K562 (cell line): ENCODE data around the gene PRKCE. TPM values are rescaled to one million over a fixed set of nuclear protein-coding genes. Genes with fewer than 3 reads are reported as not detected.
A peak's percentile ranks its signal among the peaks of the same experiment; 100 is the strongest.

Experiments used
- BHLHE40 ChIP-seq: IDR thresholded peaks from 2 replicates; pipeline ENCODE4 v1.6.1; 2011; ENCODE audit warnings: low read length, improper control_type of control experiment
- CHD1 ChIP-seq: fragments of 200-600 bp; sonication (generic); IDR thresholded peaks from one replicate; pipeline ENCODE4 v1.6.1; 2012; ENCODE audit warnings: mild to moderate bottlenecking, moderate library complexity, low read length, inconsistent platforms
- FOXP4 ChIP-seq: sonication (generic); formaldehyde crosslinking; IDR thresholded peaks from 2 replicates; pipeline ENCODE4 v1.8.0; 2022; ENCODE audit warnings: mild to moderate bottlenecking, missing genetic modification reagents, borderline replicate concordance
- HDAC2 ChIP-seq: fragments of 450-650 bp; IDR thresholded peaks from 2 replicates; pipeline ENCODE4 v1.6.1; 2016; ENCODE audit warnings: mild to moderate bottlenecking
- HINFP ChIP-seq: fragments of 450-650 bp; conservative IDR thresholded peaks from 2 replicates; pipeline ENCODE4 v1.6.1; 2016; ENCODE audit warnings: missing genetic modification characterization, low read depth, mild to moderate bottlenecking, control low read depth, missing compliant biosample characterization
- HMGN3 ChIP-seq: IDR thresholded peaks from 2 replicates; pipeline ENCODE4 v1.6.1; 2011; ENCODE audit warnings: borderline replicate concordance, low read depth, mild to moderate bottlenecking, mixed read lengths, low read length; ENCODE audit not compliant: insufficient read length; ENCODE audit errors: extremely low read depth
- NFIC ChIP-seq: fragments of 450-650 bp; IDR thresholded peaks from 2 replicates; pipeline ENCODE4 v1.6.1; 2017; ENCODE audit warnings: mild to moderate bottlenecking, inconsistent platforms
- NFXL1 ChIP-seq: fragments of 450-650 bp; formaldehyde crosslinking; IDR thresholded peaks from 2 replicates; pipeline ENCODE4 v1.4.0; 2021; ENCODE audit warnings: mild to moderate bottlenecking
- PHF8 ChIP-seq: fragments of 200-600 bp; sonication (generic); IDR thresholded peaks from 2 replicates; pipeline ENCODE4 v1.6.1; 2012; ENCODE audit warnings: mixed run types, mild to moderate bottlenecking, inconsistent platforms, low read length, moderate library complexity, borderline replicate concordance
- PTTG1 ChIP-seq: fragments of 450-650 bp; IDR thresholded peaks from 2 replicates; pipeline ENCODE4 v1.6.1; 2016; ENCODE audit warnings: low read depth, mild to moderate bottlenecking, missing genetic modification characterization, missing compliant biosample characterization
- SNIP1 ChIP-seq: fragments of 450-650 bp; IDR thresholded peaks from 2 replicates; pipeline ENCODE4 v1.7.1; 2017; ENCODE audit warnings: low read depth, mild to moderate bottlenecking
- STAT5B ChIP-seq: fragments of 250-450 bp; sonication (Bioruptor Pico); IDR thresholded peaks from 2 replicates; pipeline ENCODE4 v1.8.0; 2021; ENCODE audit warnings: mild to moderate bottlenecking, inconsistent platforms
- TAF7 ChIP-seq: fragments of 450-650 bp; IDR thresholded peaks from 2 replicates; pipeline ENCODE4 v1.6.1; 2016; ENCODE audit warnings: missing genetic modification characterization, missing compliant biosample characterization
- ZNF707 ChIP-seq: fragments of 250-450 bp; sonication (Bioruptor Pico); conservative IDR thresholded peaks from 2 replicates; pipeline ENCODE4 v1.8.0; 2022; ENCODE audit warnings: inconsistent platforms, mild to moderate bottlenecking, moderate library complexity
- ZNF740 ChIP-seq, 3 experiments: fragments of 200-800 bp in 1 of 3; sonication (Bioruptor generic) in 1 of 3; sonication (generic) in 1 of 3; formaldehyde crosslinking in 1 of 3; IDR thresholded peaks; 2 replicates each; pipeline versions ENCODE4 v1.6.1 to v1.8.0; 2016 to 2022; ENCODE audit warnings: mild to moderate bottlenecking in 2 of 3, missing compliant biosample characterization in 2 of 3, missing genetic modification characterization in 2 of 3, missing genetic modification reagents in 1 of 3
- polyA plus RNA-seq, 8 experiments: library from polyadenylated mRNA; depleted of rRNA in 4 of 8; stranded (reverse) in 5 of 8; unstranded in 3 of 8; fragments of >200 nt; fragmentation: Nextera tagmentation in 2 of 8; fragmentation: Illumina TruSeq in 1 of 8; extraction: Ambion mirVana in 2 of 8; extraction: Trizol in 1 of 8; gene quantifications; 2 replicates each; pipeline versions ENCODE4 v1.2.1 to v1.2.3, GENCODE V29; 2011 to 2014; ENCODE audit warnings: inconsistent platforms in 1 of 8, missing spikeins in 1 of 8
- total RNA-seq, 7 experiments: library from RNA; depleted of rRNA in 6 of 7; stranded (reverse); fragments of >200 nt in 6 of 7; fragmentation: Illumina TruSeq in 2 of 7; extraction: Trizol in 2 of 7; gene quantifications; 2 replicates each; pipeline versions ENCODE4 v1.2.1 to v1.2.3, GENCODE V29; 2011 to 2021; ENCODE audit warnings: low replicate concordance in 1 of 7
- TF ChIP-seq, protein P1 (sequence below): sonication (generic); formaldehyde crosslinking; IDR thresholded peaks from 2 replicates; pipeline ENCODE4 v1.8.1; 2023; ENCODE audit warnings: mild to moderate bottlenecking, missing genetic modification reagents

Gene PRKCE
- total and polyA plus RNA-seq, 9 of the 15 experiments (the other 6 are each of a cell fraction or from before 2014, with no cell fraction given), result 0.06 to 1.0 (median 0.22) TPM; not detected in 1

GRCh38 chr2:45649858-45650811 lies 1.3 kb upstream of the PRKCE start (continued):
- TF ChIP-seq, protein P1, sequence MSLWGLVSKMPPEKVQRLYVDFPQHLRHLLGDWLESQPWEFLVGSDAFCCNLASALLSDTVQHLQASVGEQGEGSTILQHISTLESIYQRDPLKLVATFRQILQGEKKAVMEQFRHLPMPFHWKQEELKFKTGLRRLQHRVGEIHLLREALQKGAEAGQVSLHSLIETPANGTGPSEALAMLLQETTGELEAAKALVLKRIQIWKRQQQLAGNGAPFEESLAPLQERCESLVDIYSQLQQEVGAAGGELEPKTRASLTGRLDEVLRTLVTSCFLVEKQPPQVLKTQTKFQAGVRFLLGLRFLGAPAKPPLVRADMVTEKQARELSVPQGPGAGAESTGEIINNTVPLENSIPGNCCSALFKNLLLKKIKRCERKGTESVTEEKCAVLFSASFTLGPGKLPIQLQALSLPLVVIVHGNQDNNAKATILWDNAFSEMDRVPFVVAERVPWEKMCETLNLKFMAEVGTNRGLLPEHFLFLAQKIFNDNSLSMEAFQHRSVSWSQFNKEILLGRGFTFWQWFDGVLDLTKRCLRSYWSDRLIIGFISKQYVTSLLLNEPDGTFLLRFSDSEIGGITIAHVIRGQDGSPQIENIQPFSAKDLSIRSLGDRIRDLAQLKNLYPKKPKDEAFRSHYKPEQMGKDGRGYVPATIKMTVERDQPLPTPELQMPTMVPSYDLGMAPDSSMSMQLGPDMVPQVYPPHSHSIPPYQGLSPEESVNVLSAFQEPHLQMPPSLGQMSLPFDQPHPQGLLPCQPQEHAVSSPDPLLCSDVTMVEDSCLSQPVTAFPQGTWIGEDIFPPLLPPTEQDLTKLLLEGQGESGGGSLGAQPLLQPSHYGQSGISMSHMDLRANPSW (CRISPR knock-in tag), result no peak
- no peak for TF ChIP-seq HDAC2
- no peak for TF ChIP-seq PTTG1 (tag)
- peak; percentile 14; the same call in 1 of the 2 replicates for TF ChIP-seq PHF8
- no peak for TF ChIP-seq ZNF740 (CRISPR knock-in tag; IDR thresholded peaks at IDR 0.05)
- TF ChIP-seq ZNF740 (tag; IDR thresholded peaks at IDR 0.05), result no peak
- peak; percentile 85 for TF ChIP-seq BHLHE40
- no peak for TF ChIP-seq HINFP (tag)
- TF ChIP-seq ZNF707 (CRISPR knock-in tag), result no peak
- no peak for TF ChIP-seq FOXP4 (CRISPR knock-in tag)
- TF ChIP-seq NFIC, result no peak
- peak; percentile 39 for TF ChIP-seq HMGN3
- TF ChIP-seq NFXL1 (CRISPR knock-in tag), result no peak
- TF ChIP-seq TAF7 (tag), result no peak
- TF ChIP-seq SNIP1, result no peak
- TF ChIP-seq CHD1, result no peak
- no peak for TF ChIP-seq STAT5B (CRISPR knock-in tag)
